GM19238 (cell line): ENCODE results near the gene TMEM242.
A peak's percentile ranks its signal among the peaks of the same experiment; 100 is the strongest.
"Not testable (repeated sequence)": the region's sequence is repeated elsewhere in the genome, so short reads cannot be mapped to it uniquely, and the experiment has no call there.

ENCODE experiments used
- DNase-seq: peaks from one replicate; pipeline ENCODE4 v3.0.0; 2011; ENCODE audit warnings: low spot score; ENCODE audit not compliant: insufficient read length

Gene TMEM242

DNA sequence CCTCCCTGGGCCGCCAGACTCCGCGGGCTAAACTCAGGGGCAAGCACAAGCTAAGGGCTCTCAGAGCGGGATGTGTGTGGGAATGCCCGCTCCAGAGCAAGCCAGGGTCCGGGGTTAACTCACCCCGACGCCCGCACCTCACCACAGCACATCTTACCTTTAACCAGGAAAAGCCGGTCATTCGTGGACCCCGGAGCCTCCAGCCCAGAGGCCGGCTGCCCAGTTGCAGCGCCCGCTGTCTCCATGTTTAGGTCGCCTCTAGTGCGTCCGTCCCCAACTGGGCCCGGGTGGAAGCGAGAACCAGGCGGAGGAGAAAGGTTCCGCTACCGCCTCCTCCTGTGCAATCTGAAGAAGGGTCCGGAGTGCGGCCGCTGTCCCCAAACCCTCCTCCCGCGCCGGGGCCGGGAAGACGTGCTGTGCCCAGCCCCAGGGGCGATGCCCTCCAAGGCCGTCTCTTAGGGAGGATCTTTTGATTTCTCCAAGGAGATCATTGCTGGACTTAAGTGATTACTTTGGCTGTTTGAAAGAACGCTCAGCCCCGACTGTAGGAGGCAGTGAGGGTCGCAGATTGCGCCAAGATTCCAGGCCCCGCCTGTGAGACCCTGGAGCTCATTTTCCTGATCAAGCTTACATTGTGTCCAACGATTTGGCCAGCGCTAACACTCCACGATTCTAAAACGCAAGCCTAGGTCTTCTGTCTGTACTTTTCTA, at the start of gene TMEM242:
Gene TMEM242, minus strand, starts transcription at position 265 of the 711 bp plus-strand sequence. Its CDS starts 20 bp downstream, at position 245.
- peak; percentile 66 for DNase-seq

DNA sequence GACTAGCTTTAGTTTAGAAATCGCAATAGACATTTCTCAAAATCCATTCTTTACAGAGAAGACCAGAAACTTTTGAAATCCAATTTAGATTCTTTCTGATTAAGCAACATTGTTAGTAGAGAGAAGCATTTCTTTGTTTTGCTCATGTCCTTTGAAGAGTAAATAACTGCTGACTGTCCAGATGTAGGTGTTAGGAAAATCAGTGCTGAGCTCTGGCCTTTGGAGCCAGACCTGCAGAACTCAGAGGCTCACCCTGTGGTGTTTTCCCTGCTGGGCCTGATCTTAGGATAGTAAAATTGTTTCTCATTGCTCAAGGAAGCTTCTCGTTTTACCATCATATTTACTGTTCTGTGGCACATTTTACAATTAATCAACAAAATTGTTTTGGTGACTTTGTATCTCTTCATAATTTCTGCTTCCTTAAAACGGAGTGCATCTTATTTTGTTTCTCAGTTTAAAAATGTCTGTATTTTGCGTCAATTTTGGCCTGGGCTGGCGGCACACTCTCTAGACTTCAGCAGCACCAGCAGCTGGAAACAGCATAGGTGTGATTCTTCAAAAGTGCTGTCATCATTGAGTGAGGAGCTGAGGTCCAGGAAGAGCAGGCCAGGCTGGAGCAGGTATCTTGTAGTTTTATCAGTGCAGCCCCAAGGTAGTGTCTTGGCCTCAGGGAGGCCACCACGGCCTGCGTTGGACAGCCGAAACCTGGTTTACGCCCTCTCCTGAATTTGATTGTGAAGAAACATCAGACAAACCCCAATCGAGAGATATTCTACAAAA, 49.4 kb upstream of the TMEM242 start:
- no peak for DNase-seq

DNA sequence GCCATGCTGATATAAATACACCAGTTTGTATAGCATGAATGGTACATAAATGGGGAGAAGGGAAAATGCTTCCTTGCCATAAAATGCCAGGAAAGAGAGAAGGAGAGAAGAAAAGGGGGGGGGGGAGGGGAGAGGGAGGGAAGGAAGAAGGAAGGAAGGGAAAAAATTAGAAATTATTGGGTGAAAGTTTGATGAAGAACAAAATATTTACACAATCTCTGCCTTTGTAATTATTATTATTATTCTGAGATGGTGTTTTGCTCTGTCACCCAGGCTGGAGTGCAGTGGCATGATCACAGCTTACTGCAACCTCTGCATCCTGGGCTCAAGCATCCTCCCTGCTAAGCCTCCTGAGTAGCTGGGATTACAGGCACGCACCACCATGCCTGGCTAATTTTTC, 47.4 kb upstream of the TMEM242 start:
- no peak for DNase-seq

DNA sequence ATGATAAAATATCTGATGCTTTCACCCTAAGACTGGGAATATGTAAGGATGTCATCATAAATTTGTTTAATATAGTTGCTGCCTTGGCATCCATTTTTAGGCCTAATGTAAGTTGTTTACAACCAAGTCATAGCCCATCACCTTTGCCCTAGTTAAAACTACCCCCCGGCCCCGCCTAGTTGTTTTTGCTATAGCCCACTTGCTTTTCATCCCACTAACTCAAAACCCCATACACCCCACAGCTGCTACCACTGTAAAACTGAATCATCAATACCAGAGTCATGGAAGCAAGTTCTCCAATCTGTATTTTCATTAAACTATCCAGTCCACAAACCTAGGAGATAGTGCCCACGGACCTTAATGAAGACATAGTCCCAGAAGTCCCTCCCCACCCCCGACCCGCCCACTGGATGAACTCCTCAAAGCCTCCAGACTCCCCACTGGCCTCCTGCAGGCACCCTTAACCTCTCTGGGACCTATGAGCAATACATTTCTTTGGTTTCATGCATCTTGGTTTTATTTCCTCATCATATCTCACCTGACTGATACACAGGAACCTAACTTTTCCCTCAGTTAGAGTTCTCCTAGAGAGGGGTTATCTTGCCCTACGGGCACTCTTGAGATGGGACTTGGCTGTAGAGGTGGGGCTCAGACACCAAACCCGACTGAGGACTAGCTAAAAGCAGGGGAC, 45.2 kb upstream of the TMEM242 start:
- no peak for DNase-seq

DNA sequence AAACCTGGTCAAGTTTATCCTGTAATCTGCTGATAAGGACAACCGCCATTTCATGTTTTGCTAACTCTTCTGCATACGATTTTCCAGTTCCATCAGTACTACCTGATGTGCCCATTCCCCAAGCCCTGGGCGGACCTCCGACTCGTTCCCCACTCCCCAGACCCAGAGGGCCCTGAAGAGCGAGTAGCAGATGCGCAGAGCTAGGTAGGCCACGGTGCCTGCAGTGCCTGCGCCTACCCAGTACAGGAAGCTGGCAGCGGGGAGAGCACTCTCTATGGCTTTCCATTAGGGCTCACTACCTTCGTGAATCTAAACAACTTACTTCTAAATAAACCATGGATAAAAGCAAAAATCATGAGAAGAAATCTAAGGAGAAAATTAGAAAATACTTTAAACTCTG, 43.3 kb upstream of the TMEM242 start:
- DNase-seq, result no peak

DNA sequence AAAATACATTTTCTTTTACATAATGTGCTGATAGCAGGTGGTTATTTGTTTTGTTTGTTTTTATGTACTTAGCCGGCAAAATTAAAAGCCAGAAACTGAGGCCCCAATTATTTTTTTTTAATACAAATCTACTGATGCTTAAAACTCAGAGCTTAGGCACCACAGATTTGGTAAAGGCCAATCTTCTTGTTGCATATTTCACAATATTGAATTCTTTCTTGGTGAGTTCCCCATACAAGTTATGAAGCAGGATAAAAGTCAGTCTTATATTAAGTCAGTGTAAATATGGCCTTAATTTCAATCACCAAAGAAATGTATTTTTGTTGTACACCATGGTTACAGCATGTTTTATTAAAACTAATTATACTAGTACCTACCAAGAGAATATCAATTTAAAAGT, 41.4 kb upstream of the TMEM242 start:
- no peak for DNase-seq

DNA sequence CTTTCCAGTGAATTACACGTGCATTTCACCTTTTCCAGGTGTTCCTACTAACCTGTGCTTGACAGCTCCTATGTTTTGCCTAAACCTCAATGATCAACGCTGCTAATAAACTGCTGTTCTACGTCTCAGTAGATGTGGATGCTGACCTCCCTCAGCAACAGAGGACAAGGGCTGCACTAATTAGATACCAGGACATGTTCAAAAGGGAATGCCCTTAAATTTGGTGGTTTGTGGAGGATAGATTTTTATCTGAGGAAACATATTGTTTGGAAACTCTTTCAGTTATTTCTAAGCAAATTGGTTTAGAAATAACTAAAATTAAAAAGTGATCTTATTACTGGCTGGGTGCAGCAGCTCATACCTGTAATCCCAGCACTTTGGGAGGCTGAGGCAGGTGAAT, 38.6 kb upstream of the TMEM242 start:
- DNase-seq, result no peak

DNA sequence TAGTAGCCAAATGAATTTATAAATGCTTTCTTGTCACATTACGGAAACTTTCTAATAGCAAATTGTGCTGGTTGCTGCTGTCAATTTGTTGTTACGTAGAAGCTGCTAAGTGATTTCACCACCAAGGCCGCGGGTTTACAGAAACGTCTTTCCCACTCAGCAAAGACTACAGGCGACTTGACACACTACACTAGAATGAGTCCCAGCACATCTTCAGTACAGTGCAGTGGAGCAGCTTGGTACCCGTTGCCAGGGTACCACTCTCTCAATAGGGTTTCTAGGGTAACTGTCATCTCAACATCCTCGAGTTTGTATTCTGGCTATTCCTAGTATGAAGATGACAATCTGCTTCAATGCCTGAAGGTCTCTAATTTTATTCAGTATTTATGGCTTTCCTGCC, 35.0 kb upstream of the TMEM242 start:
- no peak for DNase-seq

DNA sequence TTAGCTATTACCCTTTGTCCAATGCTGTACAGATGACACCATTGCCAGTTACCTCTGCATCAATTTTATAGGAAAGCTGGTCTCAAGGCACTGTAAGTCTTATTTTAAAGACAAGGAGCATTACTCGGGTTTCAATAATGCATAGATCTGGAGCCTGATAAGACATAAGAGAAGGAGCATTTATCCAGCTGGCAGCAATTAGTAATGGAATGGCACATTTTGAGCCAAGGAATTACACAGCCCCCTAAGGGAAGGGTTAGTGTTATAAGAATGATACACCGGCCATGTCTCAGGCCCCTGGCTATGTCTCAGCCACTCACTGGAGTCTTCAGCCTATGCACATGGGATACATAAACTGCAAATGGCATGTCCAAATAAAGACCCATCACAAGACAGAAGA, 23.1 kb upstream of the TMEM242 start:
- no peak for DNase-seq

DNA sequence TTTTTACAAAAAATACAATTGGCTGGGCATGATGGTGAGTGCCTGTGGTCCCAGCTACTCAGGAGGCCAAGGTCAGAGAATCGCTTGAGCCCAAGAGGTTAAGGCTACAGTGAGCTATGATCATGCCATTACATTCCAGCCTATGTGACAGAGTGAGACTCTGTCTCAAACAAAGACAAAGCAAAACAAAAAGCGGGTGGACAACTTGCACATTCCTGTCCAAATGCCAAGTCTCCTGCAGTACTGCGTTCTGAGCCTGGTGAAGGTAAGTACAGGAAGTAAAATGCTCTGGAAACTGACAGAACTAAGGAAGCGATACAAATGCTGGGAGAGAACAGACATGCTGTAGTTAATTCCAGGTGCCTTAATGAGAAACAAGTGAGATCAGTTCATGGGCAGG, 20.4 kb upstream of the TMEM242 start:
- no peak for DNase-seq

DNA sequence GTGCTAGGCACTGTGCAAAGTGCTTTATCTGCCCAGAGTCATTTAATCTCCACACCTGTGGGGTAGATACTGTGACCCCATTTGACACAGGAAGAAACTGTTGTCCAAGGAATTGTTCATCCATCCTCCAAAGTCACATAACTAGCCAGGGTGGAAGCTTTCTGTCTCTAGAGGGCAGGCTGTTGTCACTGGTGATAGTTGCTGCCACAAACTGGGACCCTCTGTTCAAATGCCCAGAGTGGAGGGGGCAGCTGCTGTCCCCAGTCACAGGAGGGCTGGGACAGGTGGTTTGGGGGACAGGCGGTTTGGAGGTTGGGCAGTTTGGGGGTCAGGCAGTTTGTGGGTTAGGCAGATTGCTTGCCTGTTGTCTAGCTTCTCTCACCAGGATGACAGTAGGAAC, 16.1 kb upstream of the TMEM242 start:
- DNase-seq, result no peak

DNA sequence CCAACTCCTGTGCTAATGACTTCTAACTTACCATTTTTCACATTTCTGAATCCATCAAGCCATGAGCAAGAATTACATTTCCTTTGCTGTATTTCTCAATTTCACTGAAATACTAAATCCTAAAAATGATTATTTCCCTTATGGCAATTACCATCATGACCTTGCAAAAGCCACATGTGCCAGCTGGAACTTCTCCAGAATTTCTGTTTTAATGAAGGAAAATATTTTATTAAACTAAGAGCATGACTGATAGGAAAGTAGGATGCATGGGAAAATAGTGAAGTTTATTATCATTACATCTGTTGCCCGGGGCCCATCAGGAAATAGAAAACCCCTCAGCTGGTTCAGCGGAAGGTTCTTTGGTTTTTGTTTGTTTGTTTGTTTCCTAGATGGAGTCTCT, 14.4 kb upstream of the TMEM242 start:
- DNase-seq, result no peak

DNA sequence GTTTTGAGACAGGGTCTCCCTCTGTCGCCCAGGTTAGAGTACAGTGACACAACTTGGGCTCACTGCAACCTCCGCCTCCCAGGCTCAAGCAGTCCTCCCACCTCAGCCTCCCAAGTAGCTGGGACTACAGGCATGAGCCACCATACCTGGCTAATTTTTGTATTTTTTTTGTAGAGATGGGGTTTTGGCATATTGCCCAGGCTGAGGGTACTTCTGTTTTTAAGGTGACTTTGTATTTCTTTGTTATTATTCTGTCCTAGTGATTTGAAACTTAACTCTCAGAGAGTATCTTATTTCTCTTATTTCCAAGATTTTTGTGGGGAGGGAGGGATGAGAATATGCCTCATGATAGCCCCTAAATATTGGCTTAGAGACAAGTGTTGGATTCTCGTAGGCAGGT, 14.0 kb upstream of the TMEM242 start:
- DNase-seq, result not testable (repeated sequence)

DNA sequence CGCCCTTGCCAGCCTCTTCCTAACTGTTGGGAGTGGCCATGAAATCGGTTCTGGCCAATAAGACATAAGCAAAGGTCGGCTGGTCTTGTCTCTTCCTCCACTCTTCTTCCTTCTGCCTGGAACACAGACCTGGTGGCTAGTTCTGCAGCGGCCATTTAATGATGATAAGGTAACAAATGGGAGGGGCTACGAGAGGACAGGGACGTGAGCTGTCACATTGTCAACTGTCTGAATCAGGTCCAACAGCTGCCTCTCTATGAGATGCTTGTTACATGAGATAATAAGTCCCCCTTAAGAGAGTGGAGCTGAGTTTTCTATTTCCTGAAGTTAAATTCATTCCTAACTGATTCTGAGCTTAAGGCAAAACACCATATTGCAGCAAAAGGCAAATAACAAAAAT, 12.5 kb upstream of the TMEM242 start:
- DNase-seq, result no peak

DNA sequence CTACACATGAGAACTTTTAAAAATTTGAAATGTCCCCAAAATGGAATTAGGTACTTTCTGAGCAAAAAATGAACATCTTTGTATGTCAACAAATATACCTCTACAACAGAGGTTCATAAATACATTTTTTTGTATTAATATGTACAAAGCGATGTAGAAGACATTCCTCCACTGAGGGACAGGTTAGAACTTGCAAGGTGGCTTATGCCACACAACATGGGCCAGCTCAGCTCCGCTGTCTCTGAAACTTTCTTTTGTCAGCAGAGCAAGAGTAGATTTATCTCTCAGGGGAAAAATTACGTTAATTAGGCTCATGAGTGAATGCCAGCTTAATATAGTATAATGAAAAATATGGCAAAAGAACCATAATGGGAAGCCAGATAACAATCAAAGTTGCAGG, 10.6 kb upstream of the TMEM242 start:
- DNase-seq, result no peak

DNA sequence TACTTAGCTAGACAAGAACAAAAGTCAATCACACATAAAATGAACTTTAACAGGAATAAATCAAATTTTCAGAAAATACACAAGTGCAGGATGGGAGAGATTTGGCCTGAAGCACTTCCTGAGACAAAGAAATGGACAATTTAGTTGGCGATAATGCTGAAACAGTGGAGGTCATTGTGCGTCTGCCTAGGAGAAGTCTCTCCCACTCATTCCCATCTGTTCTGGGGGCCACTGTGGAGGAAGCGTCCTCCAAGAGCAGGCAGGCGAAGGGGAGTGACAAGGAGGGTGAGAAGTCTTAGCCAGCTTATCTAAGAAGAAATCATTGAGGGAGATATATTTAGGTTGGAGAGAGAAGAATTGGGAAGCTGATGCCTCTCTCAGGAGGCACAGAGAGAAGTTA, 10.2 kb upstream of the TMEM242 start:
- DNase-seq, result no peak

DNA sequence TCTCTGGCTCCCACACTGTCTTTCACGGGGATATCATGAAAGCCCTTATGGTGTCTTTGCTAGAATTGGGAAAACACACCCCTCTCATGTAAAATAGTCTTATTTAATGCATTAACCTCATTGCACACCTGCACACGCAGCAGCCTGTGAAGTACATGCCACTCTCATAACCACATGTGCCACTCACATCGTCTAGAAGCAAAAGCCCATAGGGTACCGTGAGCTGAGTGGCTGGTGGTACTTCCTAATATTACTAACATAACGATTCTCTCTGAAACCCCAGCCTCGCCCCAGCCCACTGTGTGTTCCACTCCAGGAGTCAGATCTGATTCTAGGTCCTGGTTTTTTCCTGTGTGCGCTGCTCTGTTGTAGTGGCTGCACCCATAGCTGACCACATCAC, 9.5 kb upstream of the TMEM242 start:
- no peak for DNase-seq

DNA sequence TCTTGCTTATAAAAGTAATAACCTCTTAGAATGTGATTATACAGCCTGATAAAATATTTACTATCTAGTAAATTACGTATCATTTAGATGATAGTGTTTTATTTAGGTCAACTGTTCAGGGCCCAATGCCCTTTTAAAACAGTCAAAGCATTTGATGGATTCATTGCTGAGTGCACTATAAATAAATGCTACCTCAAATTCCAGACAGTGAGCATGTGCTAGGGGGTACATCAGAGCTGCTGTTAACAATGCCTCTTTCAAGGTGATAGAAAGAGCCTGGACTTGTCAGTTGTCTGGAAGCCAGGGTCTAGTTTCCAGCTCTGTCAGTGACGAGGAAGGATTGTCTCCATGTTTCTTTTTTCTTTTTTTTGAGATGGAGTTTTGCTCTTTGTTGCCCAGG, 7.5 kb upstream of the TMEM242 start:
- DNase-seq, result no peak

DNA sequence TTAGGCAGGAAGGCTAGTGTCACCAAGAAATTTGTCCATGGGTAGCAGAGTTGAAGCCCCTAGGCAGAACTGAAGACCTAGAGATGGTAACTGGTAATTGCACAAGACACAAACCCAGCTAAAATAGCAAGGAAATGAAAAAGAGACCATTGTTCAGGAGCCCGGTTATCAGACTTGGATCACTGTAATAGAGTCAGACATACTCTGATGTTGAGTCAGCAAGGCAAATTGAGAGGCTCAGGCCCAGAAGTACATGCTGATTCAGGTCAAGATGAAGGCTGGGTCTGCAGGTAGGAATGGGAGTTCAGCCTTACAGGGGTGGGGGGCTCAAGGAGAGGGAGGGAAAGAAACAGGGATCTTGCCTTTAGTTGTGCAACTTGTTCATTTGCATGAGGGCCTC, 6.5 kb upstream of the TMEM242 start:
- DNase-seq, result no peak

DNA sequence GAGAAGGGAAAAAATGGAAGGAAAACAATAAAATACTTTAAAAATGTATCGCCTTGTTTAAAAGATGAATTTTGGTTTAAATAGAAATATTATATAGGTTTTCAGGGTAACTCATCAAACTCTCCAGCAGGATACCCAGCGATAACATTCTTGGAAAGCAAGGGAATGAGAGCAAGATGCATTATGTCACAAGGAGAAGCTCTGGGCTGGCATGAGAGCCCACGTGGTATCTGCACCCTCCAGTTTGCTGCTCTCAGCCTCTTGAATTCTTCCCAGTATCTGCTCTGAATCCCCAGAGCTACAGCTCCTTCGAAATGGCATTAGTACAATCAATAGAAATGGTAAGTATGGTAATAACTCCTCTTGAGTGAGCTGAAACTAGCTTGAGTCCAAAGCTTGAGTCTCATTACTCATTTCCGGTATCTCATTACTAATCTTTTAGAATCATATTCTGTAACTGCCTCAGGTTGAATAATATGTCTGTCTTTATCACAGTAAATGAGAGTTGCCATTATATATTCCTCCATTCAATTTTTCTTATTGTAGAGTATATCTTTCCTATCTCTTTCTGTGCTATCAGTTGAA, 4.9 kb upstream of the TMEM242 start:
- no peak for DNase-seq

DNA sequence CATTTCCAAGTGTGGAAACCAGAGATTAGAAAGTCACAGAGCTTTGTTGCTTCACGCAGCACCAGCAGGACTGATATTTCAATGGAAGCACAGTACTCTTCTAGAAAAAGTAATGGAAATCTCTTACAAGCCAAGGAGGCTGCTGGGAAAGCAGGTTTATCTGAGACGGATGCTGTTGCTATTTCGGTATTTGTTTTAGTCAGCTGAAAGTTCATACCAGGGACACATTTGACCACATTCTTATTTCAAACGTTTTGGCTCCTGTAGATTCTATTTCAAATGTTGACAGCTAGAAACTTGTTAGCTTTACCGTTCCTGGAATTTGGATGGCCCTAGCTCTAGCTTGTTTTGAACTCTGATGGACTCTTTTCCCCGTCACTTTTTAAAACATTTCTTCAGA, 3.7 kb upstream of the TMEM242 start:
- DNase-seq, result peak; percentile 16
